HCEC 1CT (cell line): Measurements from ENCODE around the gene IKZF2.

Experiments
- DNase-seq: peaks from one replicate; pipeline ENCODE4 v3.0.0-alpha.2; 2017

IKZF2 gene

DNA sequence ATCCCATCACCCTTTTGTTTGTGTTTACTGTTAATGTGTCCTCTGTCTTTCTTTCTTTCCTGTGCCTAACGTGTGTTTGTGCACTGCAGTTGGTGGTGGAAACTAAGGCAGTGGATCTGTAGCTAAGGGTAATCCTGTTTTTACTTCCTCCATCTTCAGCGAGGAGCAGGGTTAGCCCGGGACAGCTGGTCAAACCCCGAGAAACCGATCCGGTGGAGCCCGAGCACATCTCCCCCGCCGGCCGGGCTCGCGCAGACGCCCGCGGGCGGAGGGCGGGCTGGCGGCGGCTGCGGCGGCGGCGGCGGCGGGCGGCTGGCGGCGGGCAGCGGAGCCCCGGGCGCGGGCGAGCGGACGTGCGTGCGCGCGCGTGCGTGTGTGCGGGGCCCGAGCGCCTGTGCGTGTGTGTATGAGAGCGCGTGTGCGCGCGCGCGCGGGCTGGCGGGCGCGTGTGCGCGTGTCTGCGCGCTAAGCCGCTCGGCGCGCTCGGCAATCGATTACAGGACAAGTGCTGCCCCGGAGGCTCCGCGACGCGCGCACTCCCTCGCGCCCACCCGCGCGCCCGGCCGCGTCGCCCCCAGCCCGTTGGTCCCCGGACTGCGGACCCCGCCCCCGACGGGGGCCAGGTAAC is at the start of gene IKZF2:
TSS of gene IKZF2 (minus strand) at position 176 of the 628 bp plus-strand sequence. CDS start 2,983 bp downstream, outside the sequence.
- DNase-seq = peak; percentile 88

DNA sequence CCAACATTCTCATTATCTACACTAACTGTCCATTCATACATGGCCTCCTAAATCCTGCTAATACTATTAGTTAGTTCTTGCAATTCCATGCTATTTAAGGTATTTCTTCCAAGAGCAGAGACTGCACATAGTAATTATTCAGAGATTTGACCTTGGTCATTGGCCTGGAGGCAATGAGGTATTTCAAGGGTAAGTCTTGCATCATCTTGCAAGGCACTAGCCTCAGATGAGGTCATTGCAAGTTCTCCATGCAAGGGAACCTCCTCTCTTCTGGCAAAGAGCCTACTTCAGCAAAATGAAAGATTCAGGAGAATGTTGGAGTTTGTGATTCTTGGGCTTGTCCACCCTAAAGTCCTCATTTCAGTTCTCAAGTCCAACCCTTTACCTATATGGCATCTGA is 48.5 kb upstream of the IKZF2 start:
- peak; percentile 36 for DNase-seq

GRCh38 chr2:213189001-213189899 is 37.8 kb upstream of the IKZF2 start:
- DNase-seq = no peak

- DNase-seq = no peak
Observed at GRCh38 chr2:213188533-213188867, 37.1 kb upstream of the IKZF2 start.

- DNase-seq = peak; percentile 66
Observed at GRCh38 chr2:213187833-213188532, 36.6 kb upstream of the IKZF2 start.

- peak; percentile 12 for DNase-seq
Observed at GRCh38 chr2:213187386-213187785, 36.0 kb upstream of the IKZF2 start.

DNA sequence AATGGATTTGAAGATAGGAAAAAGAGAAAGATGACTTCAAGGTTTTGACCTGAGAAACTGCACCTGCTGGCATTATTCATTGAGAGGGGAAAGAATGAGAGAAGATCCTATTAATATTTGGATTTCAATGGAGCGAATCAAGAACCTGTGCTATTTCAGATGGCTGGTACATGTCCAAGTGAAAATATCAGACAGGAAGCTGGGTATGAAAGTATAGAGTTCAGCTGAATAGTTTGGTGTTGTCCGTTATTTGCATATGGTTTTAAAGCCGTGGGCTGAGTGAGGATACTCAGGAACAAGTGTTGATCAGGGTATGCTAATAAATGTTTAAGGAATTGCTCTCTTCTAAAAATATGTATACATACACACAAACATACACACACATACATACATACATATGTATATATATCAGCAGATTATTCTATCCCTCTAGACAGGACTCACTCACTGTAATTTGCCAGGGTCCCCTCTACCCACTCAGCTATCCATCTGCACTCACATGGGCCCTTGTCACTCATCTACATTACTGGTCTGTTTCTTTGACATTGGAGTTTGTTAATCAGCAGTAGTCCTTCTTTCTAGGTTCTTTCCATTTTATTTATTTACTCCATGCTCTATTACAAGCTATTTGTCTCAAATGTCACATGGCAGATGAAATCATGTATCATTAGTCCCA is 33.9 kb upstream of the IKZF2 start:
- DNase-seq = no peak

GRCh38 chr2:213181712-213182111 is 30.3 kb upstream of the IKZF2 start:
- DNase-seq = no peak

DNA sequence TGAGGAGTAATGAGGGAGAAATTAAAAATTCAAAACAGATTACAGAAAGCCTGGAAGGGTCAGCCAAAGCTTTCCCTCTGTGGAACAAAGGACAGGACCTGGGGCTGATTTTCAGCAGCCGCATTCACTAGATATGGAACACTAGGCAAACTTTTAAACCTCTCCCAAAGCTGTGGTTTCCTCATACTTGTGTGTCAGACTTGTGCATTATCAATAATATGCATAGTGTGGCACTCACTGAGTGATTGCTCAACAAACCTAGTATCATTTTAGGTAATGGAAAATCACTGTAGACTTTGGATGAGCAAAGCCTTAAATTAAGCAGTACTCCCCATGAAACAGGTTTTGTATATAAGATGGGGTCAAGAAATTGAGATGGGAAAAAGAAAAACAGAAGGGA is 26.3 kb upstream of the IKZF2 start:
- no peak for DNase-seq

- no peak for DNase-seq
Observed at GRCh38 chr2:213175673-213176247, 24.3 kb upstream of the IKZF2 start.

- DNase-seq = no peak
Observed at GRCh38 chr2:213172641-213173040, 21.2 kb upstream of the IKZF2 start.

DNA sequence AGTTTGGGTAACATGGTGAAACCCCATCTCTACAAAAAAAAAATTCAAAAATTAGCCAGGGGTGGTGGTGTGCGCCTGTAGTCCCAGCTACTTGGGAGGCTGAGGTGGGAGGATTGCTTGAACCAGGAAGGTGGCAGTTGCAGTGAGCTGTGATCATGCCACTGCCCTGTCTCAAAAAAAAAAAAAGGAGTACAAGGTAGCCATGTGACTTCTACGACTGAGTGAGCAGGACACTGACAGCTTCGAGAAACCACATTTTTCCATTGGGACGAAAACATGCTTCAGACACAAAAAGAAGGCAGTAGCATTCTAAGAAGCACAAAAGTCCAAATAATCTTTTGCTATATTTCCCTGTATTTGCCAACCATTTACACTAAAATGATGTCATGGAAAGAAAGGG is 19.7 kb upstream of the IKZF2 start:
- DNase-seq = no peak

GRCh38 chr2:213167271-213167930 is 16.0 kb upstream of the IKZF2 start:
- no peak for DNase-seq

DNA sequence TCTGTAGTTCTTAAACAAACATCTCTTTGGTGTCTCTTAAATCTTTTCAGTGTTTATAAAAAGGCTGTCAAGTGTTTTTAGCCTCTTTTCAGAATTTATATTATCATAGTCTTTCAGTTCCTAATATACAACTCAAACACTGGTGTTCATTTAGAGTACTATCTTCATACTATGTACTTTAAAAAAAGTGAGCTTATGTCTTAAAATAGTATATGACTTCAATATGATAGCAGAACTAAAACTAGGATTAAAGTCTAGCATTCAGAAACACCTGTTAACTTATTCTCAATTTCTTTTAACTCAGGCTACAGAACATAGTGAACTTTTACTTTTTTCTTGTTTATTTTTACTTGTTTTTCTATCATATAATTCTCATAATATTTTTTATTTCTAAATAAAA is 14.7 kb upstream of the IKZF2 start:
- DNase-seq = no peak

DNA sequence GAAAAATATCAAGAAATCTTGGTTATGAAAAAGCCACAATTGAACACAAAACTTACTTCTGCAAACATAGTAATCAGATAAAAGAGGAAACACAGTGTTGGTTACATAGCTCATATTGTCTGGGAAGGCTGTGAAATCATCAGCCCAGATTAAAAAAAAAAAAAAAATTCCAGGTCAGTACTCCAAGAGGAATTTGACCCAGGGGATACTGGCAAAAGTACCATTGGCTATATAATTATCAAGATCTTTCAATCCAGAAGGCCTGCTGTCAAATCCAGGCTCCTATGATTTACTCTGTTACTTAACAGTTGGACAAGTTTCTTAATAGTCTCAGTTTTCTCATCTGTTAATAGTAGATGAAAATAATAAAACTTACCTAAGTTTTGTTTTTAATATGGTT is 12.9 kb upstream of the IKZF2 start:
- DNase-seq = no peak

GRCh38 chr2:213162516-213163118 is 11.2 kb upstream of the IKZF2 start:
- DNase-seq = peak; percentile 70

DNA sequence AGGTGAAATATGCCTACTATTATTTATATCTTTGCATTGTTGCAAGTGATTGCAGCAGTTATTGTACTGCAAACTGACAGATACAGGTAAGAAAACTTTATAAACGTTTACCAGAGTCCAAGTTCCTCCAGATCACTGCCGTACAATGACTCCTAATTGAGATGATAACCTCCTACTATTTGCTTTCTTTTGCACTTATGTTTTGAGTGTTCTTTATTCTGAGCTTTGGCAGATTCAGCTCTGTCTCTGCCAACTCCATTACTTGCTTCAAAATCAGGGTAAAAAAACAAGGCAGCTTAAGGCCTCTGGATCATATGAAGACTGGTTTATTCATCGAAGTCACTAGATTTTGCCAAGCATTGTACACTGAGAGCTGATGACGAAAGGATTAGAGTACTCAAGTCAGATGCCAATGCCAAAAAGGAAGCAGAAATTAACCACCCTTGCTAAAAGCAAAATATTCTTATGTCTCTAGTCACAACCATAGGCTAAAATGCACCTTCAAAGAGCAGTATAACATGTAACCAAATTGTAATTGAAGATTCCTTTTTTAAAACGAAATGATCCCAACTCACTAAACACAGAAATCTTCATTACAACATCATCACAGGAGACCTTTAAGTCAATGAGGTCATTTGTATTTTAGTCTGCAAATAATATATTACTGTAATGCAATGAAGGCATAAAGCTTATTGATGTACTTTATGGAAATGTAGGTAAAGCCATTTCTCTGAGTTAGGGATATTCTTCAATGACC is 10.5 kb upstream of the IKZF2 start:
- DNase-seq = peak; percentile 51

GRCh38 chr2:213159768-213160167 is 8.4 kb upstream of the IKZF2 start:
- no peak for DNase-seq

DNA sequence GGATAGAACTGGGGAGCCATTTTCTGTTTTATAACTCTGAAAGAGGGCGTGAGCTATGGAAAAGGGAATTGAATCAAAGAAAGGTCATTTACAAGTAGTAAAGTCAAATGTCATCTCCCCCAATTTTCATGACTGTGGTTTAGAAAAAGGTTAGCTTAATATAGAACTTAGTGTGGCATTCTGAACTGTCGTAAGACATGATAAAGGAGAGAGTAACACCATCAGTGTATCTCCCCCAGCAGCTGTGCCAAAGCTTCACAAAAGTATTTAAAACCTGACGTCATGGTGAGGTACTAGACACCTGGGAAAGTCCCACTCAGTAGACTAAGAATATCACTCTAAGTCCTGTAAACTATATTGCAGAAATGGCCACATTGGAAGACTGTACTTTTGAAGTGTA is 5.8 kb upstream of the IKZF2 start:
- DNase-seq = no peak

- no peak for DNase-seq
Observed at GRCh38 chr2:213156717-213157116, 5.3 kb upstream of the IKZF2 start.

GRCh38 chr2:213152888-213153287 is 1.5 kb upstream of the IKZF2 start:
- no peak for DNase-seq
